SH-SY5Y (cell line): ENCODE data around the gene ROBO2.

Experiments used
- GATA2 ChIP-seq: IDR thresholded peaks from 2 replicates; pipeline ENCODE4 v1.6.1; 2011; ENCODE audit warnings: mild to moderate bottlenecking, low read depth, low read length
- GATA3 ChIP-seq: IDR thresholded peaks from 2 replicates; pipeline ENCODE4 v1.6.1; 2011; ENCODE audit warnings: low read depth, mild to moderate bottlenecking, low read length, moderate library complexity

DNA sequence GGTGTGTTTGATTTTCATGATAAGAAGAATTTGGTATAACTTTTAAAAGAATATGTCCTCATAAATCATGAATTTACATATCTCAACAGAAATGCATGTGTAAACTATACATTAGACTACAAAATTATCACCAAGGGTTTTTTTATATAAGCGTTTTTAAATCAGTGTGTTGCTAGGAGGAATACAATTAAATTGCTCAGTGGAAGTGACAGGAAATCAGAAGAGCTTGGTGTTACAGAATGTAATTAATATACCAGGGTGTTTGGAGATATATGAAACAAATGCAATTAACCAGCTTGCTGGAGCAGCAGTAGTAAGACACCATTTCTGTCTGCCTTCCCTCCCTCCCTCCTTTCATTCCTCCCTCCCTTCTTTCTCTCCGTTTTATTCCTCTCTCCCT, 2.4 kb downstream of the ROBO2 start:
- TF ChIP-seq GATA3 (no peak), GATA2 (no peak)
